Activated B cell treated with CpG ODN at 0.5 μM for 24 hours (primary cell): ENCODE results near the gene STX1A. TPM values are rescaled to one million over a fixed set of nuclear protein-coding genes. Genes with fewer than 3 reads are reported as not detected.
A peak's percentile ranks its signal among the peaks of the same experiment; 100 is the strongest.

Experiments
- ATAC-seq: fragments of 200-7000 bp; cut with Tn5 transposase; one replicate; pipeline ENCODE4 v1.10.0; 2021; ENCODE audit warnings: low read depth, mild to moderate bottlenecking, moderate library complexity
- CTCF ChIA-PET: fragments of 350-600 bp; sonication (Branson Sonifier 250); formaldehyde crosslinking; loops from one replicate; lab custom pipeline; 2021; ENCODE audit warnings: antibody characterized with exemption; lab: Charles Lee
- POLR2A ChIA-PET: fragments of 350-600 bp; sonication (Branson Sonifier 250); formaldehyde crosslinking; loops from one replicate; lab custom pipeline; 2021; ENCODE audit warnings: antibody characterized with exemption; lab: Charles Lee
- DNase-seq: peaks from one replicate; pipeline ENCODE4 v3.0.0; 2022
- H3K27ac Mint-ChIP-seq: one replicate; pipeline ENCODE4 v1.8.0; 2020; ENCODE audit warnings: mixed read lengths
- H3K27me3 Mint-ChIP-seq: one replicate; pipeline ENCODE4 v1.8.0; 2021; ENCODE audit warnings: mixed read lengths
- H3K36me3 Mint-ChIP-seq: one replicate; pipeline ENCODE4 v1.8.0; 2021; ENCODE audit warnings: low read depth, mixed read lengths
- H3K4me1 Mint-ChIP-seq: one replicate; pipeline ENCODE4 v1.8.0; 2021; ENCODE audit warnings: mixed read lengths
- H3K4me3 Mint-ChIP-seq: one replicate; pipeline ENCODE4 v1.8.0; 2020; ENCODE audit warnings: mild to moderate bottlenecking, mixed read lengths
- H3K9me3 Mint-ChIP-seq: one replicate; pipeline ENCODE4 v1.8.0; 2020; ENCODE audit warnings: mixed read lengths
- intact Hi-C: fragments of 100-400 bp; cut with micrococcal nuclease; formaldehyde crosslinking; loops from one replicate; pipeline ENCODE4 v1.15.1; 2024
- total RNA-seq: library from RNA; stranded (reverse); gene quantifications from 2 replicates; pipeline ENCODE4 v1.2.3, GENCODE V29; 2022
- TF ChIP-seq, protein P1 (sequence below): fragments of 200-600 bp; IDR thresholded peaks from one replicate; pipeline ENCODE4 v1.8.0; 2022; ENCODE audit warnings: antibody characterized with exemption, mild to moderate bottlenecking

STX1A gene
- total RNA-seq, 1 donor from 2014 or later: 1.8 TPM

DNA sequence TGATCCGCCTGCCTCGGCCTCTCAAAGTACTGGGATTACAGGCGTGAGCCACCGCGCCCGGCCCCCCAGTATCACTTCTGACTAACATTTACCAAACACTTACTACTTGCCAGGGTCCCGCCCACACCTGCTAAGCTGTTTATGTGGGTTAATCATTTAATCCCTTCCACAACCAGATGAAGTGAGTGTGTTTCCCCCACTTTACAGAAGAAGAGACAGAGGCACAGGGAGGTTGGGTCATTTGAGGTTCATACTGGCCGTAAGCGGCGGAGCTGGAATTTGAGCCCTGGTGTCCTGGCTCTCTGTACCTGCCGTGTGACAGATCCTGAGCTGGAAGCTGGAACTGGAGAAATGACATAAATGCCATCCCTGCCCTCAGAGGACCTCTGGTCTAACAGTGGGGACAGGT is 66.9 kb downstream of the STX1A start:
- no peak overlapping the region for H3K4me3 Mint-ChIP-seq
- intact Hi-C loops: no loop called here

DNA sequence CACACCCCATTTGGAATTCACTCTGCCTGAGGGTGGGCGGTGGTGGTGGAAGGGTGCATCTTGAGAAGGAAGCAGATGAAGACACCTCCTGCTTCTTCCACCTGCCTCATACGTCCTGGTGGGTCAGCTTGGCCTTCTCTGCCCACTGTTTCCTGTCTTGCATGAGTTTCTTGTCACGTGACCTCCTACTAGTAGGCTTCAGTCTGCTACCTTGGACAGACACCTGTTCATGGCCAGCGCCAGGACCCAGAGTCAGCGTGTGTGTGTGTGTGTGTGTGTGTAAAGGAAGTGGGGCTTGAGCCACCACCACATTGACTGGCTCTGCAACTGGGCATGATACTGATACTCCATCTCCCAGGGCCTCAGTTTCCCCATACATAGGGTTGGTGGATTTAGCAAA is 68.9 kb downstream of the STX1A start:
- peaks cover 7% of the 10 kb centered on the region for H3K4me1 Mint-ChIP-seq
- CTCF ChIA-PET: no interaction called here
- no peak for DNase-seq
- POLR2A ChIA-PET: no interaction called here
- no peaks in the 10 kb centered on the region for H3K9me3 Mint-ChIP-seq
- H3K27me3 Mint-ChIP-seq: peaks cover 55% of the 10 kb centered on the region
- ATAC-seq: no peak
- TF ChIP-seq, protein P1, sequence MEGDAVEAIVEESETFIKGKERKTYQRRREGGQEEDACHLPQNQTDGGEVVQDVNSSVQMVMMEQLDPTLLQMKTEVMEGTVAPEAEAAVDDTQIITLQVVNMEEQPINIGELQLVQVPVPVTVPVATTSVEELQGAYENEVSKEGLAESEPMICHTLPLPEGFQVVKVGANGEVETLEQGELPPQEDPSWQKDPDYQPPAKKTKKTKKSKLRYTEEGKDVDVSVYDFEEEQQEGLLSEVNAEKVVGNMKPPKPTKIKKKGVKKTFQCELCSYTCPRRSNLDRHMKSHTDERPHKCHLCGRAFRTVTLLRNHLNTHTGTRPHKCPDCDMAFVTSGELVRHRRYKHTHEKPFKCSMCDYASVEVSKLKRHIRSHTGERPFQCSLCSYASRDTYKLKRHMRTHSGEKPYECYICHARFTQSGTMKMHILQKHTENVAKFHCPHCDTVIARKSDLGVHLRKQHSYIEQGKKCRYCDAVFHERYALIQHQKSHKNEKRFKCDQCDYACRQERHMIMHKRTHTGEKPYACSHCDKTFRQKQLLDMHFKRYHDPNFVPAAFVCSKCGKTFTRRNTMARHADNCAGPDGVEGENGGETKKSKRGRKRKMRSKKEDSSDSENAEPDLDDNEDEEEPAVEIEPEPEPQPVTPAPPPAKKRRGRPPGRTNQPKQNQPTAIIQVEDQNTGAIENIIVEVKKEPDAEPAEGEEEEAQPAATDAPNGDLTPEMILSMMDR: no peak
- H3K27ac Mint-ChIP-seq: no peak overlapping the region
- intact Hi-C loops: no loop called here
- no peaks in the 10 kb centered on the region for H3K36me3 Mint-ChIP-seq
- no peak overlapping the region for H3K4me3 Mint-ChIP-seq

More for the DNA sequence above, 66.9 kb downstream of the STX1A start:
- H3K27ac Mint-ChIP-seq: no peak overlapping the region
- POLR2A ChIA-PET: no interaction called here
- CTCF ChIA-PET: no interaction called here
- H3K9me3 Mint-ChIP-seq: no peaks in the 10 kb centered on the region
- TF ChIP-seq, protein P1: no peak
- H3K36me3 Mint-ChIP-seq: no peaks in the 10 kb centered on the region
- peaks cover 7% of the 10 kb centered on the region for H3K4me1 Mint-ChIP-seq
- DNase-seq (no peak), ATAC-seq (no peak)
- peaks cover 41% of the 10 kb centered on the region for H3K27me3 Mint-ChIP-seq

DNA sequence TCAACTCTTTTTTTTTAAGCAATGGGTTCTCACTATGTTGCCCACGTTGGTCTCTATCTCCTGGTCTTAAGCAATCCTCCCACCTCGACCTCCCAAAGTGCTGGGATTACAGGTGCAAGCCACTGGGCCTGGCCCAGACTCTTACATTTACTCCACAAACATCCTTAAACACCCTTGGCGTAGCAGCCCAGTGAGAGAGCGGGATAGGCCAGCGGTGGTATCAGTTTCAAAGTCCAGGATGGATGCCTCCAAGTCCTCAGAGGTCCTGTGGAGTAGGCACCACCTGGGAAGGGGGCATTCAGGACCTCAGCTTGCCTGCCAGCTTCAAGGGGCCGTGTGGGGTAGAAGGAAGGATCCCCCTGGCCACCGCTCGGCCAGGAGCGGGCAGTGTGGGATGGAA is 69.9 kb downstream of the STX1A start:
- Mint-ChIP-seq H3K36me3 (no peaks in the 10 kb centered on the region), H3K9me3 (no peaks in the 10 kb centered on the region), H3K27ac (no peak overlapping the region), H3K4me3 (peak overlapping the region; percentile 36), H3K4me1 (peaks cover 7% of the 10 kb centered on the region), H3K27me3 (peaks cover 59% of the 10 kb centered on the region)
- no peak for DNase-seq
- TF ChIP-seq, protein P1: no peak
- no peak for ATAC-seq
- POLR2A ChIA-PET: no interaction called here
- CTCF ChIA-PET: no interaction called here
- intact Hi-C loops: loop anchor here (2.0 kb wide), 1 partner anchor 75 kb away; no protein-coding TSS in a partner anchor

Other genes with a start within 250 kb of the STX1A start
- 53.6 and 59.1 TPM in 2 replicates for gene BAZ1B, start 197.4 kb downstream of the STX1A start, total RNA-seq
- 62.0 and 62.6 TPM in 2 replicates for gene BCL7B, start 162.0 kb downstream of the STX1A start, total RNA-seq
- 26.1 and 33.5 TPM in 2 replicates for gene TBL2, start 141.1 kb downstream of the STX1A start, total RNA-seq
- gene MLXIPL, start 95.1 kb downstream of the STX1A start, total RNA-seq: not detected in 2 replicates
- gene VPS37D, start 51.8 kb downstream of the STX1A start, total RNA-seq: 0.17 and 0.24 TPM in 2 replicates
- 13.7 and 14.2 TPM in 2 replicates for gene DNAJC30, start 36.2 kb downstream of the STX1A start, total RNA-seq
- 69.0 and 74.8 TPM in 2 replicates for gene BUD23, start 36.1 kb downstream of the STX1A start, total RNA-seq
- gene ABHD11, start 19.1 kb upstream of the STX1A start, total RNA-seq: 12.1 and 15.9 TPM in 2 replicates
- not detected in 2 replicates for gene CLDN3, start 50.6 kb upstream of the STX1A start, total RNA-seq
- not detected in 2 replicates for gene CLDN4, start 111.3 kb upstream of the STX1A start, total RNA-seq
- gene METTL27, start 122.8 kb upstream of the STX1A start, total RNA-seq: 0.66 and 1.7 TPM in 2 replicates
- gene TMEM270, start 141.5 kb upstream of the STX1A start, total RNA-seq: not detected in 2 replicates